Esophagus mucosa (tissue), 1 donor: ENCODE measurements around the gene NGF. TPM values are rescaled to one million over a fixed set of nuclear protein-coding genes. Genes with fewer than 3 reads are reported as not detected.

Source experiments
- total RNA-seq: library from RNA; stranded (reverse); gene quantifications from one replicate; pipeline ENCODE4 v1.2.4, GENCODE V29; 2023
- donor health status: DM: yes; HTN: yes; CAD: no.

The NGF gene
- total RNA-seq, 1 donor from 2014 or later: 0.52 TPM

Other genes starting within 250 kb of the NGF start
- gene TSPAN2, start 248.7 kb downstream of the NGF start, total RNA-seq: 0.68 TPM